Activated naive CD4-positive, alpha-beta T cell treated with anti-CD3 and anti-CD28 coated beads, Interleukin-2, amount 50 U/mL, for 24 hours (primary cell): ENCODE measurements around the gene CDC20.

Source experiments
- H3K27ac Mint-ChIP-seq: one replicate; pipeline ENCODE4 v1.8.0; 2021; ENCODE audit warnings: mild to moderate bottlenecking, mixed read lengths
- H3K27me3 Mint-ChIP-seq: one replicate; pipeline ENCODE4 v1.8.0; 2021; ENCODE audit warnings: mixed read lengths
- H3K36me3 Mint-ChIP-seq: one replicate; pipeline ENCODE4 v1.8.0; 2021; ENCODE audit warnings: mixed read lengths
- H3K4me1 Mint-ChIP-seq: one replicate; pipeline ENCODE4 v1.8.0; 2021; ENCODE audit warnings: mixed read lengths
- H3K4me3 Mint-ChIP-seq: one replicate; pipeline ENCODE4 v1.8.0; 2021; ENCODE audit warnings: mild to moderate bottlenecking, mixed read lengths
- H3K9me3 Mint-ChIP-seq: one replicate; pipeline ENCODE4 v1.8.0; 2021; ENCODE audit warnings: mixed read lengths

Gene CDC20

DNA sequence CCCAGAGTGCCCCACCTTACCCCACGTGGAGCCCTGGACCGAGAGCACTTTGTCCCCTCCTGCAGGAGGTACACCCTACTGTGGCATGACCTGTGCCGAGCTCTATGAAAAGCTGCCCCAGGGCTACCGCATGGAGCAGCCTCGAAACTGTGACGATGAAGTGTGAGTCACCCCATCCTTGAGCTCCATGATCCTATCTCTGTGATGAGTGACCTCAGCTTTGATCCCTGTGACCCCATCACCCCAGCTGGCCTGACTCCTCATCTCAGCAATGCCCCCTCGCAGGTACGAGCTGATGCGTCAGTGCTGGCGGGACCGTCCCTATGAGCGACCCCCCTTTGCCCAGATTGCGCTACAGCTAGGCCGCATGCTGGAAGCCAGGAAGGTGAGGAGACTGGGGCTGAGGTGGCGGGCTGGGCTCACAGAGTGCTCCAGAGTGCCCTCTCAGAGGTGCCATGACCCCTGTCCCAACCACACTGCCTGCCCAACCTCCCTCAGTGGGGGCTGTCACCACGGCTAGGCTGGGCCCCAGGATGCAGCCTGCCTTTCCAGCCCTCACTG lies 37.4 kb upstream of the CDC20 start:
- no peak overlapping the region for H3K4me3 Mint-ChIP-seq
- peaks cover 10% of the 10 kb centered on the region for H3K36me3 Mint-ChIP-seq
- H3K9me3 Mint-ChIP-seq: no peaks in the 10 kb centered on the region
- no peaks in the 10 kb centered on the region for H3K27me3 Mint-ChIP-seq
- H3K4me1 Mint-ChIP-seq: peaks cover 9% of the 10 kb centered on the region
- H3K27ac Mint-ChIP-seq: no peak overlapping the region

DNA sequence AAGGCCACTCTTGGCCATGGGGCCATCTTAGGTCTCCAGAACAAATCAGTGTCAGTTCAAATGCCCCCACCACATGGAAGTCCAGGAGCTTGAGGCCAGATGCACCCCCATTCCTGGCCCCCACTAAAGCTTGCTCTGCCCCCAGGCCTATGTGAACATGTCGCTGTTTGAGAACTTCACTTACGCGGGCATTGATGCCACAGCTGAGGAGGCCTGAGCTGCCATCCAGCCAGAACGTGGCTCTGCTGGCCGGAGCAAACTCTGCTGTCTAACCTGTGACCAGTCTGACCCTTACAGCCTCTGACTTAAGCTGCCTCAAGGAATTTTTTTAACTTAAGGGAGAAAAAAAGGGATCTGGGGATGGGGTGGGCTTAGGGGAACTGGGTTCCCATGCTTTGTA lies 36.3 kb upstream of the CDC20 start:
- H3K9me3 Mint-ChIP-seq: no peaks in the 10 kb centered on the region
- no peak overlapping the region for H3K27ac Mint-ChIP-seq
- peaks cover 17% of the 10 kb centered on the region for H3K4me1 Mint-ChIP-seq
- no peak overlapping the region for H3K4me3 Mint-ChIP-seq
- H3K27me3 Mint-ChIP-seq: no peaks in the 10 kb centered on the region
- peaks cover 10% of the 10 kb centered on the region for H3K36me3 Mint-ChIP-seq

- H3K9me3 Mint-ChIP-seq: no peaks in the 10 kb centered on the region
- H3K27ac Mint-ChIP-seq: peak overlapping the region; percentile 84
- H3K27me3 Mint-ChIP-seq: no peaks in the 10 kb centered on the region
- H3K4me3 Mint-ChIP-seq: no peak overlapping the region
- peaks cover 24% of the 10 kb centered on the region for H3K4me1 Mint-ChIP-seq
- peaks cover 12% of the 10 kb centered on the region for H3K36me3 Mint-ChIP-seq
Measured at GRCh38 chr1:43324810-43325209, 34.0 kb upstream of the CDC20 start.

DNA sequence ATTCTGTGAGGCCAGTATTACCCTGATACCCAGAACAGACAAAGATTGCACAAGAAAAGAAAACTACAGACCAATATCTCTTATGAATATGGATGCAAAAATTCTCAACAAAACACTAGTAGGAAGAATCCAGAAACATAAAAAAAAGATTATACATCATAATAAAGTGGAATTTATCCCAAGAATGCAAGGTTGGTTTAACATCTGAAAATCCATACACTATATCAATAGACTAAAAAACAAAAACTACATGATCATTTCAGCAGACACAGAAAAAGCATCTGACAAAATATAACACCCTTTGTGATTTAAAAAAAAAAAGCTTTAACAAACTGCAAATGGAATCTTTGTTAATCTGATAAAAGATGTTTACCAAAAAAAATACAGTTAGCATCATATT lies 33.4 kb upstream of the CDC20 start:
- Mint-ChIP-seq H3K9me3 (no peaks in the 10 kb centered on the region), H3K4me3 (no peak overlapping the region), H3K4me1 (peaks cover 29% of the 10 kb centered on the region), H3K36me3 (peaks cover 12% of the 10 kb centered on the region), H3K27me3 (no peaks in the 10 kb centered on the region), H3K27ac (no peak overlapping the region)

DNA sequence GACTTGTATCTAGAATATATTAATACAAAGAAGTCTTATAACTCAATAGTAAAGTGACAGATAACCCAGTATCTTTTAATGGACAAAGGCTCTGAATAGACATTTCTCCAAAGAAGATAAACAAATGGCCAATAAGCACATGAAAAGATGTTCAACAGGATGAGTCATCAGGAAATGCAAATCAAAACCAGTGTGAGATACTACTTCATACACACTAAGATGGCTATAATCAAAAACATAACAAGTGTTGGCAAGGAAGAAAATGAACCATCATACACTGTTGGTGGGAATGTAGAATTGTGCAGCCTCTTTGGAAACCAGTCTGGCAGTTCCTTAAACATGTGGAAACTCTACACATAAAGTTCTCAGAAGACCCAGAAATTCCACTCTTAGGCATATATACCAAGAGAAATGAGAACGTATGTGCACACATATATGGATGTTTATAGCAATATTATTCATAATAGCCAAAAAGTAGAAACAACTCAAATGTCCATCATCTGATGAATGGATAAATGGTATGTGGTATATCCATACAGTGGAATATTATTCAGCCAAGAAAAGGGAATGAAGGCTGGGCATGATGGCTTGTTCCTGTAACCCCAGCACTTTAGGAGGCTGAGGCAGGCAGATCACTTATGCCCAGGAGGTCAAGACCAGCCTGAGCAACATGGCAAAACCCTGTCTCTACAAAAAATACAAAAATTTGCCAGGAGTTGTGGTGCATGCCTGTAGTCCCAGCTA lies 31.1 kb upstream of the CDC20 start:
- H3K4me1 Mint-ChIP-seq: peaks cover 34% of the 10 kb centered on the region
- no peak overlapping the region for H3K27ac Mint-ChIP-seq
- peaks cover 12% of the 10 kb centered on the region for H3K36me3 Mint-ChIP-seq
- H3K9me3 Mint-ChIP-seq: no peaks in the 10 kb centered on the region
- H3K4me3 Mint-ChIP-seq: no peak overlapping the region
- H3K27me3 Mint-ChIP-seq: no peaks in the 10 kb centered on the region

GRCh38 chr1:43329995-43330751 lies 28.6 kb upstream of the CDC20 start:
- Mint-ChIP-seq H3K9me3 (no peaks in the 10 kb centered on the region), H3K27ac (no peak overlapping the region), H3K4me3 (no peak overlapping the region), H3K4me1 (peaks cover 25% of the 10 kb centered on the region), H3K27me3 (no peaks in the 10 kb centered on the region), H3K36me3 (peaks cover 2% of the 10 kb centered on the region)

DNA sequence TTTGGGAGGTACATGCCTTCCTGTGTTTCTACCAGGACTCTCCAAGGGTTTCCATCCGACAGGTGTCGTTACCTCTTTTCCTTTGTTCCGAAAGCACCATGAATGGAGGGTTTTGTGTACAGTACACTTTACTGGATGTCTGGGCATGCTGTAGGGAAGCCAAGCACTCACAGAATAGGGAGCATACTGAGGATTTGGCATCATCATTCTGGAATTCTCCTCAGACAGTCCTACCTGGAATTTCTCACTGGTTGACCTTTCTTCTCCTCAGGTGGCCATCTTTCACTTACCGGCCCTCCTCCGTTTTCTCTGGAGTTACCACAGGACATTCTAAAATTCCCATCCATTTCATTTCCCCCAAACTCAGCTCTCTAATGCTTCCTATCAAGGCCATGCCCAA lies 27.1 kb upstream of the CDC20 start:
- Mint-ChIP-seq H3K27ac (no peak overlapping the region), H3K9me3 (no peaks in the 10 kb centered on the region), H3K4me1 (peaks cover 25% of the 10 kb centered on the region), H3K36me3 (peaks cover 2% of the 10 kb centered on the region), H3K4me3 (no peak overlapping the region), H3K27me3 (no peaks in the 10 kb centered on the region)

DNA sequence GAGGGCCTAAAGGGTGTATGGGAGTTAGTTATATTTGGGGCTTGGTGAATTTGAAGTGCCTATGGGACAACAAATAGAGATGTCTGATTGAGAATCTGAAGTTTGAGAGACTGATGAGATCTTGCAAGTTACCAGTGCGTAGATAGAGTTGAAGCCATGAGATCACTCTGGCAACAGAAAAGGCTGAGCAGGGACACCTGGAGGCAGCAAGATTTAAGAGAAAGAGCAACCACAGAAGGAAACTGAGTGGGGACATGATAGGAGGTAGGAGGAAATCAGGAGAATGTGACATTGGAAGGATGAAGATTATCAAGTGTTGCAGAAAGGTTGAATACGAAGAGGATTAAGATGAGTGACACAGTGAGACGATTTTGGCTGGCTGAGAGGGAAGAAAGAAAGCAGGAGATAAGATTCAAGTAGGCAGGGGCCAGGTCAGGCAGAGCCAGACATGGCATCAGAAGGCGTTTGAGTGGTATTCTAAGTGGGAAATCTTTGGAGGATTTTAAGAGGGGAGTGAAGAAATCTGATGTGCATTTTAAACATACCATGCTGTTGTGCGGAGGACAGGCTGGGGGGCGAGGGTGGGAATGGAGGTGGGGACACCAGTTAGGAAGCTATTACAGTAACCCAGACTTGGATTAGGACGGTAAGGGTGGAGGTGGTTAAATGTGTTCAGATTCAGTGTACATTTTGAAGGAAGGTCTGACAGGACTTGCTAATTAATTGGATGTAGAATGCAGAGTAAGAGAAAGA lies 24.2 kb upstream of the CDC20 start:
- Mint-ChIP-seq H3K4me1 (peaks cover 12% of the 10 kb centered on the region), H3K9me3 (no peaks in the 10 kb centered on the region), H3K36me3 (no peaks in the 10 kb centered on the region), H3K27ac (no peak overlapping the region), H3K27me3 (no peaks in the 10 kb centered on the region), H3K4me3 (no peak overlapping the region)

GRCh38 chr1:43337588-43337987 lies 21.2 kb upstream of the CDC20 start, which contains the start of gene MPL:
MPL (plus strand) TSS chr1:43337818; CDS start chr1:43337849, 31 bp downstream.
- no peak within 1 kb of the TSS for H3K4me3 Mint-ChIP-seq
- no peak within 1 kb of the TSS for H3K27ac Mint-ChIP-seq
- H3K4me1 Mint-ChIP-seq: no peaks in the 10 kb centered on the region
- H3K9me3 Mint-ChIP-seq: no peaks in the 10 kb centered on the region
- H3K36me3 Mint-ChIP-seq: no peaks in the 10 kb centered on the region
- H3K27me3 Mint-ChIP-seq: no peaks in the 10 kb centered on the region

DNA sequence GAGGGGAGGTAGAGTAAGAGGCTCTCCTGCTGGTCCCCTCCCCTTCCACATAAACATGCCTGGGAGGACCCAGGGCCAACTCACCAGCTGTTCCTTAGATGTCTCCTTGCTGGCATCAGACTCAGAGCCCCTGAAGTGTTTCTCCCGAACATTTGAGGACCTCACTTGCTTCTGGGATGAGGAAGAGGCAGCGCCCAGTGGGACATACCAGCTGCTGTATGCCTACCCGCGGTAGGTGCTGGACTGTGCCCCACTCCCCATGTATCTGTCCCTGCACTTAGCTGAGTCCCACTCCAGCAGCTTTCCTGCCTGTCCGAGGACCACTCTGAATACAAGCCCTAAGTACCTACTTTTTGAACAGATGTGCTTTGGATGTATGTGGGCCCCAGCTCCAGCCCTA lies 20.8 kb upstream of the CDC20 start:
- H3K27ac Mint-ChIP-seq: no peak overlapping the region
- H3K27me3 Mint-ChIP-seq: no peaks in the 10 kb centered on the region
- H3K4me3 Mint-ChIP-seq: no peak overlapping the region
- no peaks in the 10 kb centered on the region for H3K36me3 Mint-ChIP-seq
- H3K4me1 Mint-ChIP-seq: no peaks in the 10 kb centered on the region
- no peaks in the 10 kb centered on the region for H3K9me3 Mint-ChIP-seq

- Mint-ChIP-seq H3K36me3 (no peaks in the 10 kb centered on the region), H3K4me1 (no peaks in the 10 kb centered on the region), H3K27ac (no peak overlapping the region), H3K4me3 (no peak overlapping the region), H3K9me3 (no peaks in the 10 kb centered on the region), H3K27me3 (no peaks in the 10 kb centered on the region)
Measured at GRCh38 chr1:43339584-43340232, 19.1 kb upstream of the CDC20 start.

DNA sequence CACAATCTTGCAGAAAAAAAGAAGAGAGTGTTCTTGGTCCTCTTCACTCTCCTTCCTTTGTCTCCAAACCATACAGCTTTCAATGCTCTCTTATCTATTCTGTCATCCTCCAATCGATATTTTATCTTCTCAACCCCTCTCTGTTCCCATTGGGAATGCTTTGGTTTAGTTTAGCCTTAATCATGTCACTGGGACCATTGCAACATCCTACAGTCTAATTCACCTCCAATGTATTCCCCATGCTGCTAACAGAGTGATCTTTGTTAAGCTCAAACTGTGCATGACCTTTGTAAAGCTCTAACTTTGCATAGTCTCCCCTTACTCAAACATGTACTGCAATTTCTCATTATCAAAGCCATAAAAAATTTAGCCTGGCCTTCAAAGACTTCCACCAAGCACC lies 18.2 kb upstream of the CDC20 start:
- Mint-ChIP-seq H3K27ac (no peak overlapping the region), H3K27me3 (no peaks in the 10 kb centered on the region), H3K4me1 (no peaks in the 10 kb centered on the region), H3K36me3 (no peaks in the 10 kb centered on the region), H3K9me3 (no peaks in the 10 kb centered on the region), H3K4me3 (no peak overlapping the region)

DNA sequence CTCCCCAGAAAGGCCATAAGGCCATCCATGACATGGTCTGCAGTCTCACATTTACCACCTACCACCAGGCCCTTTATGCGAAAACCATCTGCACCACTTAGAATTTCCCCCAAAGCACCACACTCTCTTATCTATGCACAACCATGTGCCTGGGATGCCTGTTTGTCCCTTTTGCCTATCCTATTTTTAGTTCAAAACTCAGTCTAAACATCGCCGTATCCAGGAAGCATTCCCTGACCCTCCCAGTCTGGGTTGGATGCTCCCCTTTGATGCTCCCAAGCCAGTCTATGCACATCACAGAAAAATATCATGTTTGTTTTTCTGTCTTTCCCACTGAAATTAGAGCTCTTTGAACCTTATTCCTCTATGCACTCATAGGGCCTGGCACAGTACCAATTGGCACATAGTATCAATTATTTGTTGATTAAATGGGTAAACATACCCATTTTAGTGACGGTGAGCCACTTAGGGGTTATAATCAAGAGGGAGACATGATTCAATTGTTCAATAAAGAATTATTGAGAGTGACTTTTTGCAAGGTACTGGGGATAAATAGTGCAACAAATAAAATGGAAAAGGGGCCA lies 14.4 kb upstream of the CDC20 start:
- no peaks in the 10 kb centered on the region for H3K36me3 Mint-ChIP-seq
- H3K27me3 Mint-ChIP-seq: no peaks in the 10 kb centered on the region
- no peak overlapping the region for H3K4me3 Mint-ChIP-seq
- no peaks in the 10 kb centered on the region for H3K9me3 Mint-ChIP-seq
- H3K4me1 Mint-ChIP-seq: peaks cover under 1% of the 10 kb centered on the region
- H3K27ac Mint-ChIP-seq: no peak overlapping the region

- Mint-ChIP-seq H3K9me3 (no peaks in the 10 kb centered on the region), H3K27me3 (no peaks in the 10 kb centered on the region), H3K4me1 (peaks cover 8% of the 10 kb centered on the region), H3K36me3 (no peaks in the 10 kb centered on the region), H3K27ac (no peak overlapping the region), H3K4me3 (no peak overlapping the region)
Measured at GRCh38 chr1:43345120-43345519, 13.7 kb upstream of the CDC20 start.

DNA sequence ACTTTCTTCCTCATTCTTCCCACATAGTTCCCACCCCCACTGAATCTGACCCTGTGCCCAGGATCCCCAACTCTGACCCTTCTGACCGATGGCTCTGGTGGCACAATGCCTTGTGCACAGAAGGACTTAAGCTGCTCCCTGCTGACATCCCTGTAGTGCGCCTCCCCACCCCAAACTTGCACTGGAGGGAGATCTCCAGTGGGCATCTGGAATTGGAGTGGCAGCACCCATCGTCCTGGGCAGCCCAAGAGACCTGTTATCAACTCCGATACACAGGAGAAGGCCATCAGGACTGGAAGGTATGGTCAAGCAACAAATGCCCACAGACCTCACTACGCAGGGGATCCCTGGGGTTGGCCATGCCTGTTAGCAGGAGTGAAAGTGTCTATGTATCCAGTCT lies 12.1 kb upstream of the CDC20 start:
- Mint-ChIP-seq H3K27me3 (no peaks in the 10 kb centered on the region), H3K4me3 (no peak overlapping the region), H3K27ac (no peak overlapping the region), H3K9me3 (no peaks in the 10 kb centered on the region), H3K36me3 (peaks cover 1% of the 10 kb centered on the region), H3K4me1 (peaks cover 8% of the 10 kb centered on the region)
